HG02571 (cell line): ENCODE measurements around the gene FABP3.

Experiments used
- ATAC-seq: cut with Tn5 transposase; IDR thresholded peaks from one replicate; pipeline ENCODE4 v1.9.1; 2021; ENCODE audit warnings: mild to moderate bottlenecking, moderate library complexity; ENCODE audit not compliant: unreplicated experiment

The FABP3 gene

GRCh38 chr1:31324992-31325391 lies 47.9 kb downstream of the FABP3 start:
- ATAC-seq = no peak

GRCh38 chr1:31324093-31324492 lies 48.8 kb downstream of the FABP3 start:
- ATAC-seq = no peak

DNA sequence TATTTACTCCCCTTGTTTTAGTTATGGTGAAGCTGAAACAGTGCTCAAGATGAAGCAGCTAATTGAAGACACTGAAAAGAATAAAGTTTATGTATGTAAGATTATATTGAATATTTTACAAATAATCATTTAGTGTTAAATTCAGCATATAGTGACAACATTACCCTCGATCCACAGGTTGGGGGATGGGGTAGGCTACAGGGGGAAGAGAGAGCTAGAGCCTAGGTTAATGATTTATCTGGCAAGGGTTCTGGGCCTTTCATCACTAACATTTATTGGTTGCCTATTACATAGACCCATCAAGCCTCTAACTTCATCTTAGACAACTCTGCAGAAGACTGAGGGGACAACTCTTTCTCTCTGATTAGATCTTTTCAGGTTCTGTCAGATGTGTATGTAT lies 54.7 kb downstream of the FABP3 start:
- no peak for ATAC-seq

DNA sequence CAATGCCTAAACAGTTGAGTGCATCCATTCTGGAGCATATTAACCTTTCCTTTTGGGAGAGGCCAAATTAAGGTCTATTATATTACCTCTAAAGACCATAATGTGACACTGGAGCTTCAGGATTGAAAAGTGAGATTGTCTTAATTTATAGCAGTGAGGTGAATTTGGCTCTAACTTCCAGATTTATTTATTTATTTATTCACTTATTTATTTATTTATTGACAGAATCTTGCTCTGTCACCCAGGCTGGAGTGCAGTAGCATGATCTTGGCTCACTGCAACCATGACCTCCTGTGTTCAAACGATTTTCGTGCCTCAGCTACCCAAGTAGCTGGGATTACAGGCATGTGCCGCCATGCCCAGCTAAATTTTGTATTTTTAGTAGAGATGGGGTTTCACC lies 57.0 kb downstream of the FABP3 start:
- no peak for ATAC-seq
